Measurements from ENCODE around the gene ZDHHC11B.
A peak's percentile ranks its signal among the peaks of the same experiment; 100 is the strongest.
"Not testable (repeated sequence)": the region's sequence is repeated elsewhere in the genome, so short reads cannot be mapped to it uniquely, and the experiment has no call there.

The ZDHHC11B gene

DNA sequence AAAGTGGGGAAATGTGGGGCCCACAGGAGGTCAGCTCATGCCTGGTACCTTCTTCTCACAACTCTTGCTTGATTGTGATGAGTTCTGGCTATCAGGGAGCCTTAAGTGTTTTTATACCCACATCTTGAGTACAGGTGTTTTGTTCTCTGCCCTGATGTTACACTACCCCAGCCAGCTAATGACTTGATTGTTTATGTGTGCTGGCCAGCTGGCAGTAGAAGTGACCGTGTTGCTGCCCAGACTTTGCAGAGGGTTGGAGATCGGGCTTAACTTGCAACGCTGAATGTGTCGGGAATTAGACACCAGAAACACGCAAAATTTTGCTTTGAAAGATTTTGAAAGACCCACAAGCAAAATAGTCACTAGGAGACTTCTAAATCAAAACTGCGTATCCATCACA is 16.9 kb upstream of the ZDHHC11B start:
- Histone ChIP-seq H3K9ac (no peak overlapping the region), H3K4me2 (no peak overlapping the region), H3K4me1 (ENCODE audit: low read depth, poor library complexity, severe bottlenecking) (peaks cover 18% of the 10 kb centered on the region), H3K27ac (no peak overlapping the region), H3K27me3 (ENCODE audit: insufficient read depth, low read depth) (no peaks in the 10 kb centered on the region), H3K36me3 (ENCODE audit: insufficient read depth) (no peaks in the 10 kb centered on the region), H3K4me3 (IDR thresholded peaks at IDR 0.05; ENCODE audit: insufficient read depth, low read depth, low read length) (no peak overlapping the region), H3K79me2 (ENCODE audit: insufficient read depth, low read depth) (no peaks in the 10 kb centered on the region), H2AFZ (ENCODE audit: low read depth) (no peak overlapping the region), H4K20me1 (ENCODE audit: insufficient read depth) (no peaks in the 10 kb centered on the region)
- TF ChIP-seq, protein P1, sequence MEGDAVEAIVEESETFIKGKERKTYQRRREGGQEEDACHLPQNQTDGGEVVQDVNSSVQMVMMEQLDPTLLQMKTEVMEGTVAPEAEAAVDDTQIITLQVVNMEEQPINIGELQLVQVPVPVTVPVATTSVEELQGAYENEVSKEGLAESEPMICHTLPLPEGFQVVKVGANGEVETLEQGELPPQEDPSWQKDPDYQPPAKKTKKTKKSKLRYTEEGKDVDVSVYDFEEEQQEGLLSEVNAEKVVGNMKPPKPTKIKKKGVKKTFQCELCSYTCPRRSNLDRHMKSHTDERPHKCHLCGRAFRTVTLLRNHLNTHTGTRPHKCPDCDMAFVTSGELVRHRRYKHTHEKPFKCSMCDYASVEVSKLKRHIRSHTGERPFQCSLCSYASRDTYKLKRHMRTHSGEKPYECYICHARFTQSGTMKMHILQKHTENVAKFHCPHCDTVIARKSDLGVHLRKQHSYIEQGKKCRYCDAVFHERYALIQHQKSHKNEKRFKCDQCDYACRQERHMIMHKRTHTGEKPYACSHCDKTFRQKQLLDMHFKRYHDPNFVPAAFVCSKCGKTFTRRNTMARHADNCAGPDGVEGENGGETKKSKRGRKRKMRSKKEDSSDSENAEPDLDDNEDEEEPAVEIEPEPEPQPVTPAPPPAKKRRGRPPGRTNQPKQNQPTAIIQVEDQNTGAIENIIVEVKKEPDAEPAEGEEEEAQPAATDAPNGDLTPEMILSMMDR (conservative IDR thresholded peaks at IDR 0.05; ENCODE audit: low read depth, low read length), result no peak

DNA sequence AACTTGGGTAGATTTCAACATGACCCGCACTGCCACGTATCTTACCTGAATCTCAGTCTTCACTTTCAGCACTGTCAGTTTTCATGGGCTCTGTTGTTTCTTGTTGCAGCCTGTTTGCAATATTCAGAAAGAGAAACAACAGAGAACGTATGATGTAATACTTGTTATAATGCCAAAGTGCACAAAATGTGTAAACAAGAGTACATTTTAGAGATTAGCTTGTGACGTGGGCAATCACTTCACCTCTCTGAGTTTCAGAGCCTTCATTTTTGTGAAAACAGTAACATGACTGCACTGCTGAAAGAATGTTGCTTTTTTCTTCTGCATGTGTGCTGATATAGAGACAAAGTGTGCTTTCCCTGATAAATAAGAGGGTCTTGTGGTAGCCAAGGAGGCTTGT is 16.5 kb upstream of the ZDHHC11B start:
- not testable (repeated sequence) for H2AFZ ChIP-seq (ENCODE audit: low read depth); H3K79me2 ChIP-seq (ENCODE audit: insufficient read depth, low read depth); H3K4me2 ChIP-seq; H3K27me3 ChIP-seq (ENCODE audit: insufficient read depth, low read depth); H4K20me1 ChIP-seq (ENCODE audit: insufficient read depth); H3K36me3 ChIP-seq (ENCODE audit: insufficient read depth); H3K4me3 ChIP-seq (IDR thresholded peaks at IDR 0.05; ENCODE audit: insufficient read depth, low read depth, low read length); H3K9ac ChIP-seq; H3K27ac ChIP-seq
- H3K4me1 ChIP-seq (ENCODE audit: low read depth, poor library complexity, severe bottlenecking), result peaks cover 18% of the 10 kb centered on the region

DNA sequence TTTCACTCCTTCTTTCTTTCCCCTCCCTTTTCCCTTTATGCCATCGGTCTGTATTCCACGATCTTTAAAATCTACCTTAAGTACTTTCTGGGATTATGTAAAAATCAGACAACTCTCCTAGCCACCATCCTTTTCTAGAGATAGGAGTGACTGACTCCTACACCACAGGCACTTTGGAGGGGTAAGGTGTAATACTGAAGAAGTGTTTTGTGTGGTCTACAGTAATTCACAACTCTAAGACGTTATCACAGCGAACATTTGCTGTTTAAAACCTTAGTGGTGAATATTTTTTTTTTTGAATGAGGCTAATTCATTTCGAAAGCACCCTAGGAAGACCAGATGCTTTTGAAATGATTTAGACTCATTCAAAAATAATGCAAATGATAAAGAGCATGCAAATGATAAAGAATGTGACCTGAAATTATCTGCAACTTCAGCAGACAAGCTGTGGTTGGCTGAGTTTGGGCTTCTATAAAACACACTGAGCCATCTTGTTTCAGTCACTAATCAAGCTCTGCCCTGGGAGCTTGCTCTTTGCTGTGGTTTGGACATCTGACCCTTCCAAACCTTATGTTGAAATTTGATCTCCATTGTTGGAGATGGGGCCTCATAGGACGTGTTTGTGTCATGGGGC is 14.1 kb upstream of the ZDHHC11B start:
- H3K36me3 ChIP-seq (ENCODE audit: insufficient read depth); H3K79me2 ChIP-seq (ENCODE audit: insufficient read depth, low read depth); H3K4me3 ChIP-seq (IDR thresholded peaks at IDR 0.05; ENCODE audit: insufficient read depth, low read depth, low read length); H2AFZ ChIP-seq (ENCODE audit: low read depth); H4K20me1 ChIP-seq (ENCODE audit: insufficient read depth); H3K27me3 ChIP-seq (ENCODE audit: insufficient read depth, low read depth); H3K9ac ChIP-seq: not testable (repeated sequence)
- H3K4me1 ChIP-seq (ENCODE audit: low read depth, poor library complexity, severe bottlenecking), result peaks cover 18% of the 10 kb centered on the region
- H3K27ac ChIP-seq, result peak overlapping the region; percentile 12; the same call in 1 of the 2 replicates
- peak overlapping the region; percentile 11; the same call in 1 of the 2 replicates for H3K4me2 ChIP-seq

DNA sequence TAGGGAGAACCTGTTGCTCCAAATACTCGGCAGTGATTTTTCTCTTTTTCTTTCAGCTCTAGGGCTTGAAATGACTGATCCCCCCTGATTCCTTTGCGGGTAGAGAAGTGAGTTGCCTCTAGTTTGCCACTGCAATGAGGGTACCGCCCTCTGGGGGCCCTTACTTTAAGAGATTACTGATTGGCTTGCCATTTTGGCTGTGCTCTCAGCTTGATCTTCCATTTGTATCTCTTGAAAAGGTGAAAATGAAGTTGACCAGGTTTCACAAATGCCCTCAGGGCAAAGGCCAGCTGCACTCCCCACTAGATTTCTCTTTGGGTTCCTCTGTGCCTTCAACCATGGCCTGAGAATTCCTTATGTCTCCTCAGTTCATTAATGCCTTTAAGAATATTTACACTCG is 13.5 kb upstream of the ZDHHC11B start:
- H3K27me3 ChIP-seq (ENCODE audit: insufficient read depth, low read depth); H2AFZ ChIP-seq (ENCODE audit: low read depth); H3K79me2 ChIP-seq (ENCODE audit: insufficient read depth, low read depth); H3K9ac ChIP-seq; H3K4me3 ChIP-seq (IDR thresholded peaks at IDR 0.05; ENCODE audit: insufficient read depth, low read depth, low read length); H3K27ac ChIP-seq; H3K36me3 ChIP-seq (ENCODE audit: insufficient read depth); H3K4me2 ChIP-seq; H4K20me1 ChIP-seq (ENCODE audit: insufficient read depth): not testable (repeated sequence)
- peaks cover 18% of the 10 kb centered on the region for H3K4me1 ChIP-seq (ENCODE audit: low read depth, poor library complexity, severe bottlenecking)

DNA sequence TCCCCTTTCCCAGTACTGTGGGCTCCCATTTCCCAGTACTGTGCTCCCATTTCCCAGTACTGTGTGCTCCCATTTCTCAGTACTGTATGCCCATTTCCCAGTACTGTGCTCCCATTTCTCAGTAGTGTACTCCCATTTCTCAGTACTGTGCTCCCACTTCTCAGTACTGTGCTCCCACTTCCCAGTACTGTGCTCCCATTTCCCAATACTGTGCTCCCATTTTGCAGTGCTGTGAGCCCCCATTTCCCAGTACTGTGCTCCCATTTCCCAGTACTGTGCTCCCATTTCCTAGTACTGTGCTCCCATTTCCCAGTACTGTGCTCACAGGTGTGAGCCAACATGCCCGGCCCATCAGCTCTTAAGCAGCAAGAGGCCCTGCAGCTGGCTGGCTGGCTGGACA is 11.3 kb upstream of the ZDHHC11B start:
- H3K36me3 ChIP-seq (ENCODE audit: insufficient read depth); H3K27ac ChIP-seq; H2AFZ ChIP-seq (ENCODE audit: low read depth); H3K79me2 ChIP-seq (ENCODE audit: insufficient read depth, low read depth); H4K20me1 ChIP-seq (ENCODE audit: insufficient read depth); H3K9ac ChIP-seq; H3K4me3 ChIP-seq (IDR thresholded peaks at IDR 0.05; ENCODE audit: insufficient read depth, low read depth, low read length); H3K27me3 ChIP-seq (ENCODE audit: insufficient read depth, low read depth); H3K4me2 ChIP-seq: not testable (repeated sequence)
- peaks cover 20% of the 10 kb centered on the region for H3K4me1 ChIP-seq (ENCODE audit: low read depth, poor library complexity, severe bottlenecking)

DNA sequence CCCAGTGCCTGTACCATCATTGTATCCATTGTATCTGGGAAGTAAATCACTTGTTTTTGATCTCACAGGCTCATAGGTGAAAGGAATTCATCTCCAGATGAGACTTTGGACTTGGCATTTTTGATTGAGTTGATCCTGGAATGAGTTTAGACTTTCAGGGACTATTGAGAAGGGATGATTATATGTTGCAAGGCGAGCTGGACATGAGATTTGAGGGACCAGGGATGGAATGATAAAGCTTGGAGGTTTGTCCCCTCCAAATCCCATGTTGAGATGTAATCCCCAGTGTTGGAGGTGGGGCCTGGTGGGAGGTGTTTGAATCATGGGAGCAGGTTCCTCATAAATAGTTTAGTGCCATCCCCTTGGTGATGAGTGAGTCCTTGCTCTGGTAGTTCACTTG is 10.4 kb upstream of the ZDHHC11B start:
- H3K79me2 ChIP-seq (ENCODE audit: insufficient read depth, low read depth); H3K27ac ChIP-seq; H2AFZ ChIP-seq (ENCODE audit: low read depth); H3K4me2 ChIP-seq; H3K4me3 ChIP-seq (IDR thresholded peaks at IDR 0.05; ENCODE audit: insufficient read depth, low read depth, low read length); H3K36me3 ChIP-seq (ENCODE audit: insufficient read depth); H3K9ac ChIP-seq; H3K27me3 ChIP-seq (ENCODE audit: insufficient read depth, low read depth); H4K20me1 ChIP-seq (ENCODE audit: insufficient read depth): not testable (repeated sequence)
- H3K4me1 ChIP-seq (ENCODE audit: low read depth, poor library complexity, severe bottlenecking), result peaks cover 20% of the 10 kb centered on the region

DNA sequence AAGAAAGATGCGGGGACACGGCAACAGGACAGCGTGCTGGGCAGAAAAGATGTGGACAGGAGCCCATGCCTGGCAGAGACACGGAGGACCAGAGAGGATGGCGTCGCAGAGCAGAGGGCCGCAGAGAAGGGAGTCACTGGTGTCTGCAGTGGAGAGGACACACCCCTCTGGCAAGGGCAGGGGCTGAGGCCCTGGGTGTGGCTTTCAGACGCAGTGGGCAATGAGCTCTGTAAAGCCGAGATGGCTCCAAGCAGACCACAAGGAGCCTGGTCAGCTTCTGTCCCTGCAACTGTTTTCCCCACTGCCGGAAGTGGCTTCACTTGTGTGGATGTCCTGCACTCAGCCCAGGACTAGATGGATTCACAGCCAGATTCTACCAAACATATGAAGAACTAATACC is 4.2 kb upstream of the ZDHHC11B start:
- not testable (repeated sequence) for H3K4me2 ChIP-seq; H3K27me3 ChIP-seq (ENCODE audit: insufficient read depth, low read depth)

DNA sequence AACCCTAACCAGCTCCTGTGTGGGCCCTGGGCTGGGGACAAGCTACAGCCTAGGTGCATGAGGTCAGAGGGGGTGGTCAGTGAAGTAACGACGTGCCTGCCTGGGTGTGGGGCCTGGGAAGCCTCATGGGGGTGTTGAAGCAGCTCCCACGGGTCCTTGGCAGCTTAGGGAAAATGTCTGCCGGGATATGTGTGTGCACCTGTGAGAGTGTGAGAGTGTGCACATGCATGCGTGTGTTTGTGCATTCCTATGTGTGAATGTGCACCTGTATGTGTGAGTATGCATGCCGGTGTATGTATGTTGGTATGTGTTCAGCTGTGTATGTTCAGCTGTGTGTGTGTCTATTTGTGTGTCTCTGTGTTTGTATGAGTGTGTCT is 3.3 kb upstream of the ZDHHC11B start:
- not testable (repeated sequence) for H2AFZ ChIP-seq (ENCODE audit: low read depth); H3K36me3 ChIP-seq (ENCODE audit: insufficient read depth); H4K20me1 ChIP-seq (ENCODE audit: insufficient read depth); H3K4me2 ChIP-seq; H3K4me3 ChIP-seq (IDR thresholded peaks at IDR 0.05; ENCODE audit: insufficient read depth, low read depth, low read length); H3K9ac ChIP-seq; H3K27me3 ChIP-seq (ENCODE audit: insufficient read depth, low read depth); H3K27ac ChIP-seq; H3K4me1 ChIP-seq (ENCODE audit: low read depth, poor library complexity, severe bottlenecking); H3K79me2 ChIP-seq (ENCODE audit: insufficient read depth, low read depth)

More for the DNA sequence above, 4.2 kb upstream of the ZDHHC11B start:
- not testable (repeated sequence) for H3K4me1 ChIP-seq (ENCODE audit: low read depth, poor library complexity, severe bottlenecking); H4K20me1 ChIP-seq (ENCODE audit: insufficient read depth); H3K9ac ChIP-seq; H3K4me3 ChIP-seq (IDR thresholded peaks at IDR 0.05; ENCODE audit: insufficient read depth, low read depth, low read length); H3K79me2 ChIP-seq (ENCODE audit: insufficient read depth, low read depth); H2AFZ ChIP-seq (ENCODE audit: low read depth); H3K27ac ChIP-seq; H3K36me3 ChIP-seq (ENCODE audit: insufficient read depth)

DNA sequence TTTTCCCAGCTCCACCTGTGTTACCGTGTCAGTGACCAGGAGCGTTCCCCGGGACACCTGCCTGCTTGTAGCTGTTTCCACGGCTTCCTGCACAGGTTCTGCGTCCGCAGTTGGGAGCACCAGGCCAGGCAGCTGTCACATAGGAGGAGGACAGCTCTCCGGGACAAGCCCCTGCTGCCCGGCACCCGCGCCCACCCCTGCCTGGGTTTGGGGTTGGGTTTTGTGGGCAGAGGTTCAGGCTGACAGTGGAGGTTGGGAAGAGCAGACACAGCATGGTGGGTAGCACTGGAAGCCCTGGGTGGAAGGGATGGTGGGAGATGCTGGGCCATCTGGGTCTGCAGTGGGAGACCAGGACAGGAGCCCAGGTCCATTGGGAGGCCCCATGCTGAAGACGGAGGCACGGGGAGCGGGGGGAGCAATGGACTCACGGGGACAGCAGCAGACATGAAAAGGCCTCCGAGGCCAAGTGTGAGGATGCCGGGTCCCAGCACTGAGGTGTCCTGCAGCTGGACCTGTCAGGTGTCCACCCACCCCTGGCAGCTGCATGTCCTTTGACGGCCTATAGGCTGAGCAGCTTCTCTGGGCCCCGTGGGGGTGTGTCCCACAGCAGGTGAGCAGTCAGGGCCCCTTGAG is 2.8 kb upstream of the ZDHHC11B start:
- not testable (repeated sequence) for H2AFZ ChIP-seq (ENCODE audit: low read depth)

More for the DNA sequence above, 2.8 kb upstream of the ZDHHC11B start:
- H3K4me2 ChIP-seq; H3K4me1 ChIP-seq (ENCODE audit: low read depth, poor library complexity, severe bottlenecking); H3K9ac ChIP-seq; H4K20me1 ChIP-seq (ENCODE audit: insufficient read depth); H3K27me3 ChIP-seq (ENCODE audit: insufficient read depth, low read depth); H3K36me3 ChIP-seq (ENCODE audit: insufficient read depth); H3K79me2 ChIP-seq (ENCODE audit: insufficient read depth, low read depth); H3K4me3 ChIP-seq (IDR thresholded peaks at IDR 0.05; ENCODE audit: insufficient read depth, low read depth, low read length); H3K27ac ChIP-seq: not testable (repeated sequence)

All from KMS-11 (cell line).